ENCODE data around the gene CLIP2. TPM values are rescaled to one million over a fixed set of nuclear protein-coding genes. Genes with fewer than 3 reads are reported as not detected.

The CLIP2 gene
- total RNA-seq, 1 experiment from 2014 or later: 28.9 TPM

DNA sequence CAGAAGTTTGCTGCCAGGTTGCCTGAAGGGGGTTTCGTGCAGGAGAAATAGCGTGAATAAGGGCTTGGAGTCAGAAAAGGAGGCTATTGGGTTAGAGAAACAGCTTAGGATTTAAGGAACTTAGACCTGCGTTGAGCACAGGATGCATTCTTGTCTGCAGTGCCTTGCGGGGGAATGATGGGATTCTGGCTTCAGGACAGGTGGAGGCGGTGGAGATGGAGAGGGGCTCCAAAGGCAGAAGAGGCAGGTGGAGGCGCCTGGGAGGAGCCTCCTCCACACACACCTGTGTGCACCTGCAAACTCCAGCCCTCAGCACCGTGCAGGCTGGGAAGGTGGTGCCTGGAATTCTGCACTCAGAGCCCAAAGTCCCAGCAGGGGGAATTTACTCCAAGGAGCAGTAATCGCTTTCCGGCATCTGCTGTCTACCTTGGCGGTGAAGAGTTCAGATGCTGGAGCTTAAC, 1.8 kb downstream of the CLIP2 start:
- intact Hi-C loops (cut with micrococcal nuclease; ENCODE audit: unreplicated experiment): loop anchor here (5.0 kb wide), 1 partner anchor 81 kb away; no protein-coding TSS in a partner anchor
- Histone ChIP-seq H3K4me1 (ENCODE audit: insufficient read depth, low read length, poor library complexity, severe bottlenecking) (peaks cover 35% of the 10 kb centered on the region), H3K4me3 (ENCODE audit: low read depth, low read length, poor library complexity, severe bottlenecking) (peak overlapping the region; percentile 94), H3K27ac (ENCODE audit: low read depth, low read length, poor library complexity, severe bottlenecking) (no peak overlapping the region), H3K9me3 (ENCODE audit: low read depth, low read length, poor library complexity, severe bottlenecking) (no peaks in the 10 kb centered on the region), H3K36me3 (ENCODE audit: insufficient read depth, low read length, poor library complexity, severe bottlenecking) (no peaks in the 10 kb centered on the region), H3K27me3 (replicated peaks; ENCODE audit: insufficient read depth, low read depth, low read length, poor library complexity) (no peaks in the 10 kb centered on the region)
- DNase-seq (ENCODE audit: low spot score): no peak
- ChIA-PET CTCF (interaction anchor here (0.6 kb wide), 1 partner anchor 31 kb away, joined by 6 read pairs; no protein-coding TSS in a partner anchor), POLR2A (ENCODE audit: low non-redundant PET) (no interaction called here)
- TF ChIP-seq, protein P1, sequence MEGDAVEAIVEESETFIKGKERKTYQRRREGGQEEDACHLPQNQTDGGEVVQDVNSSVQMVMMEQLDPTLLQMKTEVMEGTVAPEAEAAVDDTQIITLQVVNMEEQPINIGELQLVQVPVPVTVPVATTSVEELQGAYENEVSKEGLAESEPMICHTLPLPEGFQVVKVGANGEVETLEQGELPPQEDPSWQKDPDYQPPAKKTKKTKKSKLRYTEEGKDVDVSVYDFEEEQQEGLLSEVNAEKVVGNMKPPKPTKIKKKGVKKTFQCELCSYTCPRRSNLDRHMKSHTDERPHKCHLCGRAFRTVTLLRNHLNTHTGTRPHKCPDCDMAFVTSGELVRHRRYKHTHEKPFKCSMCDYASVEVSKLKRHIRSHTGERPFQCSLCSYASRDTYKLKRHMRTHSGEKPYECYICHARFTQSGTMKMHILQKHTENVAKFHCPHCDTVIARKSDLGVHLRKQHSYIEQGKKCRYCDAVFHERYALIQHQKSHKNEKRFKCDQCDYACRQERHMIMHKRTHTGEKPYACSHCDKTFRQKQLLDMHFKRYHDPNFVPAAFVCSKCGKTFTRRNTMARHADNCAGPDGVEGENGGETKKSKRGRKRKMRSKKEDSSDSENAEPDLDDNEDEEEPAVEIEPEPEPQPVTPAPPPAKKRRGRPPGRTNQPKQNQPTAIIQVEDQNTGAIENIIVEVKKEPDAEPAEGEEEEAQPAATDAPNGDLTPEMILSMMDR (conservative IDR thresholded peaks at IDR 0.05; ENCODE audit: low read depth, low read length): no peak
- no peak for TF ChIP-seq EZH2 (IDR thresholded peaks at IDR 0.05; ENCODE audit: borderline replicate concordance, low read depth, low read length, poor library complexity, severe bottlenecking)
- no TSS peak for BruUV-seq (replicated peaks)

DNA sequence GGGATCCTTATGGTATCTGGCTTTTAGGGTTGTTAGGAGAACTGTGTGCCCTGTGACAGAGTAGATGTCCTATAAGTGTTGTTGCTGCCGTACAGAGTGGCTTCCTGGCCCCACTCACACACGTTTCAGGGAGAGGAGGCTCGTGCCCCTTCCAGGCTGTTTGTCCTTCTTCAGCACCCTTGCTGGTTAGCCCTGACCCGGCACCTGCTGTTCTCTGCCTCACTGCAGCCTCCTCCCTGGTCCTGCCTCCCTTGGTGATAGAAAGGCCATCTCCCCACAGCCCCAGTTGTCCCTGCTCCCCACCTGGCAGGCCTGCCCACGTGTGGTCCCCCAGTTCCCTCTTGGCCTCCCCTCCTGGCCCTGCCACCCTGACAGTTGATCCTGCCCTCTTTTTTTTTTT, 2.3 kb downstream of the CLIP2 start:
- Histone ChIP-seq H3K36me3 (ENCODE audit: insufficient read depth, low read length, poor library complexity, severe bottlenecking) (no peaks in the 10 kb centered on the region), H3K27me3 (replicated peaks; ENCODE audit: insufficient read depth, low read depth, low read length, poor library complexity) (no peaks in the 10 kb centered on the region), H3K4me1 (ENCODE audit: insufficient read depth, low read length, poor library complexity, severe bottlenecking) (peaks cover 35% of the 10 kb centered on the region), H3K27ac (ENCODE audit: low read depth, low read length, poor library complexity, severe bottlenecking) (no peak overlapping the region), H3K9me3 (ENCODE audit: low read depth, low read length, poor library complexity, severe bottlenecking) (no peaks in the 10 kb centered on the region), H3K4me3 (ENCODE audit: low read depth, low read length, poor library complexity, severe bottlenecking) (no peak overlapping the region)
- POLR2A ChIA-PET (ENCODE audit: low non-redundant PET): no interaction called here
- CTCF ChIA-PET: no interaction called here
- intact Hi-C loops (cut with micrococcal nuclease; ENCODE audit: unreplicated experiment): loop anchor here (5.0 kb wide), 1 partner anchor 81 kb away; no protein-coding TSS in a partner anchor
- no TSS peak for BruUV-seq (replicated peaks)
- TF ChIP-seq, protein P1 (conservative IDR thresholded peaks at IDR 0.05; ENCODE audit: low read depth, low read length): no peak
- TF ChIP-seq EZH2 (IDR thresholded peaks at IDR 0.05; ENCODE audit: borderline replicate concordance, low read depth, low read length, poor library complexity, severe bottlenecking): no peak
- no peak for DNase-seq (ENCODE audit: low spot score)

DNA sequence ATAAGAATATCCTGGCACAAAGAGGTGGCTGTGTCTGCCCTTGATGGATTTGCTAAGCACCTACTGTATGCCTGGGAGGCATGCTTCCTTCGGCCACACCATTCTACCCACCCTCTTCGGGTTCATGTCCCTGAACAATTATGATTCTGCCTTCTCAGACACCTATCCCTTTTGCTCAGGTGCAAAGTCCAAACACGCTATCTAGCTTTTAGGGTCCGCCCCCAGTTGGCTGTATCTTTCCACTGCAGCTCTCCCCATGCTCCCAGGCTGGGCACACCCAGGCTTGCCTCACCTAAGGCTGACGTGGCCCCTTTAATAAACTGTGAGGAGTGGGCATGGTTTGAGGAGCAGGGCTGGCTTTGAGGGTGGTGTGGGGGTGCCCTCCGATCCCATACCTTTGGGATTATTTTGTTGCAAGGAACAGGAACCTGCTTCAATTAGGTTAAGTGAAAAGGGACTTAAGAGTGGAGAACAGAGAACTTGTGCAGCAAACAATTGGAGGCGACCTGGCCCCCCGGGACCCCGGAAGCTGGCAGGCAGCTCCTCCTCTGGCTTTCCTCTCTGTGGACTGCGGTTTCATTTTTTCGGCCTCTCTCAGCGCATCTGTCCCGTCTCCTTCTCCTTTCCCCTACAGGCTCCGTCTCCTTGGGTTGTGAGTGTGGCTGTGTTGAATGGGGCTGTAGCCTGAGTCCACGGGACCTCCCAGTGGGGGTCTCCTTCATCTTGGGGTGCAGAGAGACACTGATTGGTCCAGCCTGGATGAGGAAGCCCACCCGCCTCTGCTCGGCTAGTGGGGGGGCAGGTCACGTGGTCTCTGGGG, 3.8 kb downstream of the CLIP2 start:
- Histone ChIP-seq H3K27me3 (replicated peaks; ENCODE audit: insufficient read depth, low read depth, low read length, poor library complexity) (no peaks in the 10 kb centered on the region), H3K4me1 (ENCODE audit: insufficient read depth, low read length, poor library complexity, severe bottlenecking) (peaks cover 35% of the 10 kb centered on the region), H3K9me3 (ENCODE audit: low read depth, low read length, poor library complexity, severe bottlenecking) (no peaks in the 10 kb centered on the region), H3K4me3 (ENCODE audit: low read depth, low read length, poor library complexity, severe bottlenecking) (no peak overlapping the region), H3K27ac (ENCODE audit: low read depth, low read length, poor library complexity, severe bottlenecking) (no peak overlapping the region), H3K36me3 (ENCODE audit: insufficient read depth, low read length, poor library complexity, severe bottlenecking) (no peaks in the 10 kb centered on the region)
- no peak for DNase-seq (ENCODE audit: low spot score)
- CTCF ChIA-PET: interaction anchor here (0.5 kb wide), 1 partner anchor 437 kb away, joined by 4 read pairs; no protein-coding TSS in a partner anchor
- intact Hi-C loops (cut with micrococcal nuclease; ENCODE audit: unreplicated experiment): loop anchor here (5.0 kb wide), 1 partner anchor 79 kb away; no protein-coding TSS in a partner anchor
- TF ChIP-seq, protein P1 (conservative IDR thresholded peaks at IDR 0.05; ENCODE audit: low read depth, low read length): no peak
- TF ChIP-seq EZH2 (IDR thresholded peaks at IDR 0.05; ENCODE audit: borderline replicate concordance, low read depth, low read length, poor library complexity, severe bottlenecking): no peak
- POLR2A ChIA-PET (ENCODE audit: low non-redundant PET): no interaction called here
- BruUV-seq (replicated peaks): TSS peak; percentile 13

Data from A673 (cell line).